WTC11 (cell line): ENCODE measurements around the gene CYP4F11. TPM values are rescaled to one million over a fixed set of nuclear protein-coding genes. Genes with fewer than 3 reads are reported as not detected.
A peak's percentile ranks its signal among the peaks of the same experiment; 100 is the strongest.

Experiments
- ATAC-seq: fragments of 200-7000 bp; cut with Tn5 transposase; 2 replicates; pipeline ENCODE4 v1.10.0; 2021; ENCODE audit warnings: mild to moderate bottlenecking, moderate library complexity
- CTCF ChIA-PET: fragments of 300-600 bp; sonication (Branson Sonifier 250); formaldehyde crosslinking; loops from one replicate; lab custom pipeline; 2021; ENCODE audit warnings: antibody characterized with exemption; lab: Charles Lee
- POLR2A ChIA-PET: fragments of 350-600 bp; sonication (Branson Sonifier 250); formaldehyde crosslinking; loops from one replicate; lab custom pipeline; 2021; ENCODE audit warnings: antibody characterized with exemption; lab: Charles Lee
- DNase-seq: peaks from one replicate; pipeline ENCODE4 v3.0.0; 2021; ENCODE audit warnings: low spot score
- H3K27ac Mint-ChIP-seq: 2 replicates; pipeline ENCODE4 v1.8.0; 2021; ENCODE audit warnings: mixed read lengths
- H3K27me3 Mint-ChIP-seq: 2 replicates; pipeline ENCODE4 v1.8.0; 2021; ENCODE audit warnings: low read depth, mild to moderate bottlenecking, moderate library complexity, mixed read lengths
- H3K36me3 Mint-ChIP-seq: 2 replicates; pipeline ENCODE4 v1.8.0; 2021; ENCODE audit warnings: mixed read lengths
- H3K4me1 Mint-ChIP-seq: 2 replicates; pipeline ENCODE4 v1.8.0; 2022; ENCODE audit warnings: mixed read lengths
- H3K4me3 Mint-ChIP-seq: 2 replicates; pipeline ENCODE4 v1.8.0; 2021; ENCODE audit warnings: mild to moderate bottlenecking, moderate library complexity, mixed read lengths
- H3K9me3 Mint-ChIP-seq: 2 replicates; pipeline ENCODE4 v1.8.0; 2021; ENCODE audit warnings: mixed read lengths
- CREM ChIP-seq: sonication (generic); formaldehyde crosslinking; IDR thresholded peaks from 2 replicates; pipeline ENCODE4 v1.8.1; 2022; ENCODE audit warnings: mild to moderate bottlenecking, missing genetic modification reagents, moderate library complexity
- EMX1 ChIP-seq: fragments of 250-450 bp; sonication (Bioruptor Pico); IDR thresholded peaks from 2 replicates; pipeline ENCODE4 v1.8.0; 2021; ENCODE audit warnings: mild to moderate bottlenecking
- GABPB1 ChIP-seq: sonication (generic); formaldehyde crosslinking; IDR thresholded peaks from 2 replicates; pipeline ENCODE4 v1.8.1; 2023; ENCODE audit warnings: mild to moderate bottlenecking, missing genetic modification reagents
- IRF2 ChIP-seq: sonication (generic); formaldehyde crosslinking; IDR thresholded peaks from 2 replicates; pipeline ENCODE4 v1.8.0; 2022; ENCODE audit warnings: low read depth, missing genetic modification reagents, borderline replicate concordance
- MXD4 ChIP-seq: fragments of 250-450 bp; sonication (Bioruptor Pico); IDR thresholded peaks from 2 replicates; pipeline ENCODE4 v1.8.0; 2021; ENCODE audit warnings: mild to moderate bottlenecking, moderate library complexity, borderline replicate concordance
- NFATC4 ChIP-seq: fragments of 250-450 bp; sonication (Bioruptor Pico); IDR thresholded peaks from 2 replicates; pipeline ENCODE4 v1.9.0; 2021; ENCODE audit warnings: mild to moderate bottlenecking
- NFE2L1 ChIP-seq: sonication (generic); formaldehyde crosslinking; IDR thresholded peaks from 2 replicates; pipeline ENCODE4 v1.8.1; 2023; ENCODE audit warnings: missing genetic modification reagents
- NR1H2 ChIP-seq: sonication (generic); formaldehyde crosslinking; IDR thresholded peaks from 2 replicates; pipeline ENCODE4 v1.9.0; 2021; ENCODE audit warnings: mild to moderate bottlenecking, moderate library complexity, missing genetic modification reagents
- NR2C2 ChIP-seq: sonication (generic); formaldehyde crosslinking; IDR thresholded peaks from 2 replicates; pipeline ENCODE4 v1.8.0; 2022; ENCODE audit warnings: mild to moderate bottlenecking, missing genetic modification reagents
- OVOL2 ChIP-seq: fragments of 250-450 bp; sonication (Bioruptor Pico); IDR thresholded peaks from 2 replicates; pipeline ENCODE4 v1.9.0; 2021; ENCODE audit warnings: mild to moderate bottlenecking, borderline replicate concordance
- SOX15 ChIP-seq: fragments of 250-450 bp; sonication (Bioruptor Pico); IDR thresholded peaks from 2 replicates; pipeline ENCODE4 v1.9.0; 2021; ENCODE audit warnings: mild to moderate bottlenecking
- SP1 ChIP-seq: sonication (generic); formaldehyde crosslinking; conservative IDR thresholded peaks from 2 replicates; pipeline ENCODE4 v1.8.1; 2022; ENCODE audit warnings: missing genetic modification reagents
- ZNF121 ChIP-seq: sonication (generic); formaldehyde crosslinking; IDR thresholded peaks from 2 replicates; pipeline ENCODE4 v1.8.0; 2023; ENCODE audit warnings: missing genetic modification reagents
- ZNF138 ChIP-seq: sonication (generic); formaldehyde crosslinking; conservative IDR thresholded peaks from 2 replicates; pipeline ENCODE4 v1.8.1; 2022; ENCODE audit warnings: mild to moderate bottlenecking, moderate library complexity, missing genetic modification reagents
- ZNF232 ChIP-seq: sonication (generic); formaldehyde crosslinking; IDR thresholded peaks from 2 replicates; pipeline ENCODE4 v1.8.0; 2022; ENCODE audit warnings: mild to moderate bottlenecking, missing genetic modification reagents
- ZNF317 ChIP-seq: sonication (generic); formaldehyde crosslinking; IDR thresholded peaks from 2 replicates; pipeline ENCODE4 v1.8.1; 2023; ENCODE audit warnings: low read depth, mild to moderate bottlenecking, moderate library complexity, missing genetic modification reagents, borderline replicate concordance
- ZNF396 ChIP-seq: fragments of 250-450 bp; sonication (Bioruptor Pico); IDR thresholded peaks from 2 replicates; pipeline ENCODE4 v1.8.0; 2021; ENCODE audit warnings: mild to moderate bottlenecking, moderate library complexity, borderline replicate concordance
- ZNF416 ChIP-seq: fragments of 250-450 bp; sonication (Bioruptor Pico); IDR thresholded peaks from 2 replicates; pipeline ENCODE4 v1.9.0; 2021; ENCODE audit warnings: mild to moderate bottlenecking, inconsistent platforms
- ZNF671 ChIP-seq: fragments of 250-450 bp; sonication (Bioruptor Pico); IDR thresholded peaks from 2 replicates; pipeline ENCODE4 v1.8.0; 2021; ENCODE audit warnings: mild to moderate bottlenecking
- total RNA-seq: library from RNA; stranded (reverse); gene quantifications from 3 replicates; pipeline ENCODE4 v1.2.3, GENCODE V29; 2021
- TF ChIP-seq, protein P1 (sequence below): sonication (generic); formaldehyde crosslinking; IDR thresholded peaks from 2 replicates; pipeline ENCODE4 v1.8.0; 2023; ENCODE audit warnings: mild to moderate bottlenecking, missing genetic modification reagents
- TF ChIP-seq, protein P2 (sequence below): sonication (generic); formaldehyde crosslinking; IDR thresholded peaks from 2 replicates; pipeline ENCODE4 v1.8.1; 2023; ENCODE audit warnings: mild to moderate bottlenecking, moderate library complexity, missing genetic modification reagents
- TF ChIP-seq, protein P3 (sequence below): sonication (generic); formaldehyde crosslinking; IDR thresholded peaks from 2 replicates; pipeline ENCODE4 v1.8.1; 2023; ENCODE audit warnings: mild to moderate bottlenecking, missing genetic modification reagents, moderate library complexity
- TF ChIP-seq, protein P4 (sequence below): sonication (generic); formaldehyde crosslinking; IDR thresholded peaks from 2 replicates; pipeline ENCODE4 v1.8.1; 2022; ENCODE audit warnings: missing genetic modification reagents, borderline replicate concordance
- TF ChIP-seq, protein P5 (sequence below): fragments of 200-600 bp; IDR thresholded peaks from 2 replicates; pipeline ENCODE4 v1.8.0; 2022; ENCODE audit warnings: antibody characterized with exemption
- TF ChIP-seq, protein P6 (sequence below): sonication (generic); formaldehyde crosslinking; IDR thresholded peaks from 2 replicates; pipeline ENCODE4 v1.8.1; 2022; ENCODE audit warnings: mild to moderate bottlenecking, missing genetic modification reagents, moderate library complexity, borderline replicate concordance

CYP4F11 gene
- total RNA-seq, 1 experiment from 2014 or later = not detected

DNA sequence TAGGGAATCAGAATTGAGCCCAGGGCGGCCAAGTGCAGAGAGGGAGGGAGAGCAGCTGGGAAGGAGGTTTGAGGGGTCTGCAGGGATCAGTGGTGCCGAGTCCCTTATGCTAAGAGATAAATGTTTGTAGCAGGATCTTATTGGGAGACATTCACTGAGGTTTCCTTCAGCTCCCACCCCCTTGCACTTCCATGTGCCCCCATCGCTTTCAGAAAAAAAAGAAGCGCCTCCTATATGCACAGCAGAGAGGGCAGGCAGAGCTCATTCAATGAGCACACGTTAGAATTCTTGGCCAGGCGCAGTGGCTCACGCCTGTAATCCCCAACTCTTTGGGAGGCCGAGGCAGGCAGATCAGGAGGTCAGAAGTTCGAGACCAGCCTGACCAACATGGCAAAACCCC, 64.5 kb downstream of the CYP4F11 start:
- peaks cover 46% of the 10 kb centered on the region for H3K9me3 Mint-ChIP-seq
- peak overlapping the region; percentile 75; the same call in 1 of the 2 replicates for H3K27ac Mint-ChIP-seq
- no peak for TF ChIP-seq ZNF121 (CRISPR knock-in tag)
- no peak for TF ChIP-seq SP1 (CRISPR knock-in tag)
- no peak for TF ChIP-seq ZNF671 (CRISPR knock-in tag)
- no peak for TF ChIP-seq EMX1
- no peak for TF ChIP-seq NFATC4 (CRISPR knock-in tag)
- TF ChIP-seq ZNF416 (CRISPR knock-in tag) = no peak
- TF ChIP-seq OVOL2 (CRISPR knock-in tag) = no peak
- no peak for TF ChIP-seq SOX15 (CRISPR knock-in tag)
- TF ChIP-seq ZNF396 (CRISPR knock-in tag) = no peak
- TF ChIP-seq IRF2 = no peak
- TF ChIP-seq, protein P1, sequence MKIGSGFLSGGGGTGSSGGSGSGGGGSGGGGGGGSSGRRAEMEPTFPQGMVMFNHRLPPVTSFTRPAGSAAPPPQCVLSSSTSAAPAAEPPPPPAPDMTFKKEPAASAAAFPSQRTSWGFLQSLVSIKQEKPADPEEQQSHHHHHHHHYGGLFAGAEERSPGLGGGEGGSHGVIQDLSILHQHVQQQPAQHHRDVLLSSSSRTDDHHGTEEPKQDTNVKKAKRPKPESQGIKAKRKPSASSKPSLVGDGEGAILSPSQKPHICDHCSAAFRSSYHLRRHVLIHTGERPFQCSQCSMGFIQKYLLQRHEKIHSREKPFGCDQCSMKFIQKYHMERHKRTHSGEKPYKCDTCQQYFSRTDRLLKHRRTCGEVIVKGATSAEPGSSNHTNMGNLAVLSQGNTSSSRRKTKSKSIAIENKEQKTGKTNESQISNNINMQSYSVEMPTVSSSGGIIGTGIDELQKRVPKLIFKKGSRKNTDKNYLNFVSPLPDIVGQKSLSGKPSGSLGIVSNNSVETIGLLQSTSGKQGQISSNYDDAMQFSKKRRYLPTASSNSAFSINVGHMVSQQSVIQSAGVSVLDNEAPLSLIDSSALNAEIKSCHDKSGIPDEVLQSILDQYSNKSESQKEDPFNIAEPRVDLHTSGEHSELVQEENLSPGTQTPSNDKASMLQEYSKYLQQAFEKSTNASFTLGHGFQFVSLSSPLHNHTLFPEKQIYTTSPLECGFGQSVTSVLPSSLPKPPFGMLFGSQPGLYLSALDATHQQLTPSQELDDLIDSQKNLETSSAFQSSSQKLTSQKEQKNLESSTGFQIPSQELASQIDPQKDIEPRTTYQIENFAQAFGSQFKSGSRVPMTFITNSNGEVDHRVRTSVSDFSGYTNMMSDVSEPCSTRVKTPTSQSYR (CRISPR knock-in tag) = no peak
- TF ChIP-seq NFE2L1 (CRISPR knock-in tag) = no peak
- TF ChIP-seq, protein P2, sequence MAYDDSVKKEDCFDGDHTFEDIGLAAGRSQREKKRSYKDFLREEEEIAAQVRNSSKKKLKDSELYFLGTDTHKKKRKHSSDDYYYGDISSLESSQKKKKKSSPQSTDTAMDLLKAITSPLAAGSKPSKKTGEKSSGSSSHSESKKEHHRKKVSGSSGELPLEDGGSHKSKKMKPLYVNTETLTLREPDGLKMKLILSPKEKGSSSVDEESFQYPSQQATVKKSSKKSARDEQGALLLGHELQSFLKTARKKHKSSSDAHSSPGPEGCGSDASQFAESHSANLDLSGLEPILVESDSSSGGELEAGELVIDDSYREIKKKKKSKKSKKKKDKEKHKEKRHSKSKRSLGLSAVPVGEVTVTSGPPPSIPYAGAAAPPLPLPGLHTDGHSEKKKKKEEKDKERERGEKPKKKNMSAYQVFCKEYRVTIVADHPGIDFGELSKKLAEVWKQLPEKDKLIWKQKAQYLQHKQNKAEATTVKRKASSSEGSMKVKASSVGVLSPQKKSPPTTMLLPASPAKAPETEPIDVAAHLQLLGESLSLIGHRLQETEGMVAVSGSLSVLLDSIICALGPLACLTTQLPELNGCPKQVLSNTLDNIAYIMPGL (CRISPR knock-in tag) = no peak
- TF ChIP-seq ZNF138 (CRISPR knock-in tag) = no peak
- TF ChIP-seq NR2C2 (CRISPR knock-in tag) = no peak
- no peak for TF ChIP-seq CREM (CRISPR knock-in tag)
- TF ChIP-seq, protein P3, sequence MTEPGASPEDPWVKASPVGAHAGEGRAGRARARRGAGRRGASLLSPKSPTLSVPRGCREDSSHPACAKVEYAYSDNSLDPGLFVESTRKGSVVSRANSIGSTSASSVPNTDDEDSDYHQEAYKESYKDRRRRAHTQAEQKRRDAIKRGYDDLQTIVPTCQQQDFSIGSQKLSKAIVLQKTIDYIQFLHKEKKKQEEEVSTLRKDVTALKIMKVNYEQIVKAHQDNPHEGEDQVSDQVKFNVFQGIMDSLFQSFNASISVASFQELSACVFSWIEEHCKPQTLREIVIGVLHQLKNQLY (CRISPR knock-in tag) = no peak
- TF ChIP-seq NR1H2 = no peak
- no peak for TF ChIP-seq ZNF232 (CRISPR knock-in tag)
- no peak for TF ChIP-seq ZNF317
- H3K4me3 Mint-ChIP-seq = no peak overlapping the region
- CTCF ChIA-PET = interaction anchor here (0.9 to 1.4 kb wide), 4 partner anchors 26 to 241 kb away, joined by 3 to 10 read pairs (median 4); no protein-coding TSS in a partner anchor
- H3K27me3 Mint-ChIP-seq = no peaks in the 10 kb centered on the region; the same call in 1 of the 2 replicates
- H3K4me1 Mint-ChIP-seq = peaks cover 27% of the 10 kb centered on the region
- POLR2A ChIA-PET = interaction anchor here (1.4 kb wide), 1 partner anchor 33 kb away, joined by 3 read pairs; no protein-coding TSS in a partner anchor
- DNase-seq = no peak
- peaks cover 21% of the 10 kb centered on the region for H3K36me3 Mint-ChIP-seq
- no peak for ATAC-seq

DNA sequence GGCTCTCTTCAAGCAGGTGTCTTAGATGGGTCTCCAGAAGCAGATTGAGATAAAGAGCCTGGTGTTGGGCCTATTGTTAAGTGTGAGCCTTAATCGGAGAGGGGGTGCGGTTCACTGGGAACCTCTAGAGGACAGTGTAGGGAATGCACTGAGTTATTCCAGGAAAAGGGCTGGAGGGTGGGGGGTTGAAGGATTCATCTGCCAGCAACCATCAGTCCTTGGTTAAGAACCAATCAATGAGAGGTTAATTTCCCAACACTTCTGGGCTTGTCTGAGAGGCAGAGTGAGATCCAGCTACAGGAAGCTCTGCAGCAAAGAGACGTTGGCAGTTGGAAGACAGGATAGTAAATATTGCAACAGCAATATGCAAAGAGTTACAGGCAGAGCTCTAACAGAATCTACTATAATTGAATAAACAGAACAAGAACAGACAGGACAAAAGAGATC, 65.2 kb downstream of the CYP4F11 start:
- Mint-ChIP-seq H3K4me3 (no peak overlapping the region), H3K27me3 (no peaks in the 10 kb centered on the region; the same call in 1 of the 2 replicates), H3K27ac (peak overlapping the region; percentile 75), H3K4me1 (peaks cover 23% of the 10 kb centered on the region), H3K36me3 (peaks cover 18% of the 10 kb centered on the region), H3K9me3 (peaks cover 41% of the 10 kb centered on the region)
- POLR2A ChIA-PET = interaction anchor here (1.4 kb wide), 1 partner anchor 33 kb away, joined by 3 read pairs; no protein-coding TSS in a partner anchor
- DNase-seq (peak; percentile 57), ATAC-seq (peak; percentile 95)
- no peak for TF ChIP-seq MXD4 (CRISPR knock-in tag)
- TF ChIP-seq GABPB1 (CRISPR knock-in tag) = peak; percentile 60
- TF ChIP-seq, protein P4, sequence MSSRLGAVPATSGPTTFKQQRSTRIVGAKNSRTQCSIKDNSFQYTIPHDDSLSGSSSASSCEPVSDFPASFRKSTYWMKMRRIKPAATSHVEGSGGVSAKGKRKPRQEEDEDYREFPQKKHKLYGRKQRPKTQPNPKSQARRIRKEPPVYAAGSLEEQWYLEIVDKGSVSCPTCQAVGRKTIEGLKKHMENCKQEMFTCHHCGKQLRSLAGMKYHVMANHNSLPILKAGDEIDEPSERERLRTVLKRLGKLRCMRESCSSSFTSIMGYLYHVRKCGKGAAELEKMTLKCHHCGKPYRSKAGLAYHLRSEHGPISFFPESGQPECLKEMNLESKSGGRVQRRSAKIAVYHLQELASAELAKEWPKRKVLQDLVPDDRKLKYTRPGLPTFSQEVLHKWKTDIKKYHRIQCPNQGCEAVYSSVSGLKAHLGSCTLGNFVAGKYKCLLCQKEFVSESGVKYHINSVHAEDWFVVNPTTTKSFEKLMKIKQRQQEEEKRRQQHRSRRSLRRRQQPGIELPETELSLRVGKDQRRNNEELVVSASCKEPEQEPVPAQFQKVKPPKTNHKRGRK (CRISPR knock-in tag) = no peak
- TF ChIP-seq, protein P5, sequence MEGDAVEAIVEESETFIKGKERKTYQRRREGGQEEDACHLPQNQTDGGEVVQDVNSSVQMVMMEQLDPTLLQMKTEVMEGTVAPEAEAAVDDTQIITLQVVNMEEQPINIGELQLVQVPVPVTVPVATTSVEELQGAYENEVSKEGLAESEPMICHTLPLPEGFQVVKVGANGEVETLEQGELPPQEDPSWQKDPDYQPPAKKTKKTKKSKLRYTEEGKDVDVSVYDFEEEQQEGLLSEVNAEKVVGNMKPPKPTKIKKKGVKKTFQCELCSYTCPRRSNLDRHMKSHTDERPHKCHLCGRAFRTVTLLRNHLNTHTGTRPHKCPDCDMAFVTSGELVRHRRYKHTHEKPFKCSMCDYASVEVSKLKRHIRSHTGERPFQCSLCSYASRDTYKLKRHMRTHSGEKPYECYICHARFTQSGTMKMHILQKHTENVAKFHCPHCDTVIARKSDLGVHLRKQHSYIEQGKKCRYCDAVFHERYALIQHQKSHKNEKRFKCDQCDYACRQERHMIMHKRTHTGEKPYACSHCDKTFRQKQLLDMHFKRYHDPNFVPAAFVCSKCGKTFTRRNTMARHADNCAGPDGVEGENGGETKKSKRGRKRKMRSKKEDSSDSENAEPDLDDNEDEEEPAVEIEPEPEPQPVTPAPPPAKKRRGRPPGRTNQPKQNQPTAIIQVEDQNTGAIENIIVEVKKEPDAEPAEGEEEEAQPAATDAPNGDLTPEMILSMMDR = peak; percentile 27; the same call in 1 of the 2 replicates
- TF ChIP-seq ZNF396 (CRISPR knock-in tag) = no peak
- TF ChIP-seq, protein P6, sequence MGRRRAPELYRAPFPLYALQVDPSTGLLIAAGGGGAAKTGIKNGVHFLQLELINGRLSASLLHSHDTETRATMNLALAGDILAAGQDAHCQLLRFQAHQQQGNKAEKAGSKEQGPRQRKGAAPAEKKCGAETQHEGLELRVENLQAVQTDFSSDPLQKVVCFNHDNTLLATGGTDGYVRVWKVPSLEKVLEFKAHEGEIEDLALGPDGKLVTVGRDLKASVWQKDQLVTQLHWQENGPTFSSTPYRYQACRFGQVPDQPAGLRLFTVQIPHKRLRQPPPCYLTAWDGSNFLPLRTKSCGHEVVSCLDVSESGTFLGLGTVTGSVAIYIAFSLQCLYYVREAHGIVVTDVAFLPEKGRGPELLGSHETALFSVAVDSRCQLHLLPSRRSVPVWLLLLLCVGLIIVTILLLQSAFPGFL (CRISPR knock-in tag) = no peak
- CTCF ChIA-PET = interaction anchor here (0.6 to 1.4 kb wide), 5 partner anchors 25 to 242 kb away, joined by 3 to 10 read pairs (median 3); no protein-coding TSS in a partner anchor
